Measurements from ENCODE around the gene FNBP1.

FNBP1 gene

DNA sequence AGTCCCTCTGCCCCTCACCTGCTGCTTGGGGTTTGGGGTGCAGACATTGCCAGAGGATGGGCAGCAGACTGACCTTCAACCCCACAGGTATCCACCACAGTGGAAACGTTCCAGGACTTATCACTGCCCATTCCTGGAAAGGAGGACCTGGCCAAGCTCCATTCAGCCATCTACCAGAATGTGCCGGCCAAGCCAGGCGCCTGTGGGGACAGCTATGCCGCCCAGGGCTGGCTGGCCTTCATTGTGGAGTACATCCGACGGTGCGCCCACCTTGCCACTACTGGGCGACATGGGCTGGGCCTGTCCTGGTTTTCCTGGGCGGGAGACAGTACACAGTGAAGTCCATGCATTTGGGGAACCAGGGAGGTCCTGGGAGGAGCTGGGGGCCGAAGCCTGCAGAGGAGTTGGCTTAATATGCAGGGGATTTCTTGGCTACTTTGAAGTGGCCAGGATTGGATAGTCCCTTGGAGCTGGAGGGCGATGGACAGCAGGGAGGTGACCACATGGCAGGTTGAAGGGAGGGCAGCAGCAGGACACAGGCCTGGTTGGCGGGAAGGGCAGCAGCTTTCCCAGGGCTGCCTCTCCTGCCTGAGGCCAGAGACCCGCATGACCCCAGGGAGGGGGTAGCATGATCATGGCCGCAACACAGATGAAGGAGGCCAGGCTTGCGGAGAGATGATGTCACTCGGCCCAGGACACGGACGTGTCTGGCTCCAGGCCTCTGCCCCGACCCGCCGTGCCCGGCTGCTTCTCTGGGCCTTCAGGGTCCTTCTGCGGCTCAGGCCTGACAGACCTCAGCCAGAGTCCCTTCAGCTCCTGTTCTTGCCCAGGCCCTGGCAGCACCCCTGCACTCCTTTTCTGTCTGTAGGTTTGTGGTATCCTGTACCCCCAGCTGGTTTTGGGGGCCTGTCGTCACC, 173.1 kb downstream of the FNBP1 start:
- DNase-seq = peak; percentile 73

DNA sequence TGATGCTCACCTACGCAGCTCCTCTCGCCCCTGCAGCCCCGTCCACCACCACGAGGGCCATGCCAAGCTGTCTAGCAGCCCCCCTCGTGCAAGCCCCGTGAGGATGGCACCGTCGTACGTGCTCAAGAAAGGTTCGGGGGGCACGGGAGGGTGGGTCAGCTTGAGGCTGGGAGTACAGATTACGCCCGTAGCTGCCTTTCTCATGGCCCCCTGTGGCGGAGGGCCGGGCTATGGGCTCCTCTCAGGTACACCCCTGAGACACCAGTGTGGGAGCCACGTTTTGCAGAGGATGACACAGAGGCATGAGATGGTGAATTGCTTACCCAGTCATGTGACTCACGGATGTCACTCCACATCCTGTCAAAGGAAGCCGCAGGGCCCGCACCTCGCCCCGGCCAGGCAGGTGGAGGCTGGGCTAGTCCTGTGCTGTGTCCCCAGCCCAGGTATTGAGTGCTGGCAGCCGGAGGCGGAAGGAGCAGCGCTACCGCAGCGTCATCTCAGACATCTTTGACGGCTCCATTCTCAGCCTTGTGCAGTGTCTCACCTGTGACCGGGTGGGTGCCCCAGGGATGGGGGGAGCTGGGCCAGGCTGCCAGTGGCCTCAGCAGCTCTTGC, 174.0 kb downstream of the FNBP1 start:
- peak; percentile 92 for DNase-seq

DNA sequence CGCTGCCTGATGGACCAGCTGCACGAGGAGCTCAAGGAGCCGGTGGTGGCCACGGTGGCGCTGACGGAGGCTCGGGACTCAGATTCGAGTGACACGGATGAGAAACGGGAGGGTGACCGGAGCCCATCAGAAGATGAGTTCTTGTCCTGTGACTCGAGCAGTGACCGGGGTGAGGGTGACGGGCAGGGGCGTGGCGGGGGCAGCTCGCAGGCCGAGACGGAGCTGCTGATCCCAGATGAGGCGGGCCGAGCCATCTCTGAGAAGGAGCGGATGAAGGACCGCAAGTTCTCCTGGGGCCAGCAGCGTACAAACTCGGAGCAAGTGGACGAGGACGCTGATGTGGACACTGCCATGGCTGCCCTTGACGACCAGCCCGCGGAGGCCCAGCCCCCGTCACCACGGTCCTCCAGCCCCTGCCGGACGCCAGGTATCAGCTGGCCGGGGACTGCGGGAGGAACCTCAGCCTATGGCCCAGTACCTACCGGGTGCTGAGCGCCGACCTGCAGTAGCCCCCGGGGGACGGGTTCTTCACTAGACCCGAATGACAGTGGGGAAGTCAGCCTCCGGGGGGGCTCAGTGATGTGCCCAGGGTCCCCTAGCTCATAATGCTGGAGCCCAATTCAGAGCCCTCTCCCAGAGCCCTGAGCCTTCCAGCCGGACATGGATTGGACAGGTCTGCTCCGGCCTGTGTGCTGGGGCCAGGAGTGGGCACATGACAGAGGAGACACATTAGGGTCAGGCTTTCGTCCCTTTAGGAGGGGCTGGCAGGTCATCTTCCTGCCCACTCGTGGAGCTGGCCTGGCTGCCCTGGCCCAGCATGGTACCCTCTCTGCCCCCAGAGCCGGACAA, 174.7 kb downstream of the FNBP1 start:
- DNase-seq = no peak

DNA sequence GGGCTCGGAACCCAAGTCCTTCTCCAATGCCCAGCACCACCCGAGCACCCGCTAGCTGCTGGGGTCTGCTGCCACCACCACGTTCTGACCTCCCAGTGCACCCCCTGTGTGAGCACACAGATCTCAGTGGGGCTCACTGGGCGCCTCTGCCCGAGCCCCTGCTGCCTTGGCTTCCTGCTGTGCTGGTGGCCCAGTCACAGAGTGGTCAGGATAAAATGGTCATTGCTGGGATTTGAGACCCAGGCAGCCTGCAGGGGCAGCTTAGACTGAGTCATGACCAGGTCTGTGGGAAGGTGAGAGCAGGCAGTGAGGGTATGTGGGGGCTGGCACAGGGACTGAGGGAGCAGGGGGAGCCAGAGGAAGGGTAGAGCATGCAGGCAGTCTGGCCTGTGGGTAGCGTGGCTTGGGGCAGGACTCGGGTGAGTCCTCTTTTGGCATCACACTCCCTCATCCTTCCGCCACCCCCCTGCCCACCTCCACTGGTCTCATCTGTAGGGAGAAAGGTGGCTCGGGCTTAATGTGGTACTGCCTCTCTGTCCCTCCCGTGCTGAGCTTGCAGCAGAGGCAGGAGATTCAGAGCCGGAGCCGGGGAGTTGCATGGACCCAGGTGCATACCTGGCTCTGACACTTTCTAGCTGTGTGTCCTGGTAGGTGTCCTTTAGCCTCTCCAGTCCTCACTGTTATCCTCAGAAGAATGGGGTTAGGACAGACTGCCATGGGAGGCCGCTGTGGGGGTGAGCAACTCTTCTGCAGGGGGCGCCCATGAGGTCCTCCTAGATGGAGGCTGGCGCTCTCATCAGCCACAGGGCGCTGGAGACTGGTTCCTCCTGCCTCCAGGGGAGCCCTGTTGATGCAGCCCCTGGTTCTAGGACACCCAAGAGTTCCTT, 175.6 kb downstream of the FNBP1 start:
- peak; percentile 85 for DNase-seq

DNA sequence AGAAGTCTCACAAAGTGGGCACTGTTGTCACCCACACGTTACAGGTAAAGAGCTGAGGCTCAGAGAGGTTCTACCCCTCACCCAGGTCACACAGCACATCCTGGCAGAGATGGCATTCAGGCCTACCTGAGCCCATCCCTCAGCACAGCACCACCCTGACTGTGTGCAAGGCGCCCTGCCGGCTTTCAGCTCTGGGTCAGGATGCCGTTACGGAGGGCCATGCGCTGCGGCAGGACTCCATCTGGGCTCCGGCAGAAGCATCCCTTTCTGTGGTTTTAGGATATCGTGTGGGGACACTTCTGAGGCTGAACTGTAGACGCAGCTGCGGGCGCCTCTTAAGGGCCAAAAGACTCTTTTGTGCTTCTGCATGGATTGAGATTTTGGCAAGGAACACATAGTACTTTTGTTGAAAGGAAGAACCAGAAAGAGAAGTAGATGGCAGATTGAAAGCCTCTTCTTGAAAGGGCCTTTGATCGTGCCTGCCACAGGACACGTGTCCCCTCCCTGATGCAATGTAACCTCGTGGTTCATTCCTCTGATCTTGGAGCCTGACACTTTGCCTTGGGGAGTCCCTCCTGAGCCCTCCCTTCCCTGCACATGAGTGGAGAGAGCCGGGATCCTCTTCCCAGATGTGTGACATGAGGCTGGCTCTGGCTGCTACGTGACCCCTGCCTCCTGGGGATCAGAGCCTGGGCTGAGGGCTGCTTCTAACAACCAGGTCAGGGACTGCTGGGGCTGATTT, 176.4 kb downstream of the FNBP1 start:
- DNase-seq = peak; percentile 74

DNA sequence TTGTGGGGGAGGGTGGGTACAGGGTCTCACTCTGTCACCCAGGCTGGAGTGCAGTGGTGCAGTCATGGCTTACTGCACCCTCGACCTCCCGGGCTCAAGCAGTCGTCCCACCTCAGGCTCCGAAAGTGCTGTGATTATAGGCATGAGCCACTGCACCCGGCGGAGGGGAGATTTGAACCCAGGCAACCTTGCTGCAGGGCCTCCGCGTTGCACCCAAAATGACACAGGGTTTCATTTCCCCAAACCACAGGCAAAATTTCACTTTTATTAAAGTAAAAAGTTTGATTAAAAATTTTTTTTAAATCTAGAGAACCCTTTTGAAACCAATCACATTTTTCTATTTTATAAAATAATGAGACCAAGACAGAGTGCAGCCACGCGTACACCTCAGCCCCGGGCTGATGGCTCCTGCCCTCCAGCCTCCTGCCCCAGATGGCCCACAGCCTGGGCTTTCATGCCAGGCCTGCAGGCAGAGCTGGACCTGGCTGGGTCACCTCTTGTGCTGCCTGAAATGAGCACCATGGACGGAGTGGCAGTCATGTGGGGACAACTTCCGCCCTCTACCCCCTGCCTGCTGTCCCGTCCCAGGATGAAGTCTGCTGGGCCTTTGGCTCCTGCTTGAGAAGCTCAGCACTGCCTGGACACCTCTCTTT, 177.2 kb downstream of the FNBP1 start:
- DNase-seq = no peak

DNA sequence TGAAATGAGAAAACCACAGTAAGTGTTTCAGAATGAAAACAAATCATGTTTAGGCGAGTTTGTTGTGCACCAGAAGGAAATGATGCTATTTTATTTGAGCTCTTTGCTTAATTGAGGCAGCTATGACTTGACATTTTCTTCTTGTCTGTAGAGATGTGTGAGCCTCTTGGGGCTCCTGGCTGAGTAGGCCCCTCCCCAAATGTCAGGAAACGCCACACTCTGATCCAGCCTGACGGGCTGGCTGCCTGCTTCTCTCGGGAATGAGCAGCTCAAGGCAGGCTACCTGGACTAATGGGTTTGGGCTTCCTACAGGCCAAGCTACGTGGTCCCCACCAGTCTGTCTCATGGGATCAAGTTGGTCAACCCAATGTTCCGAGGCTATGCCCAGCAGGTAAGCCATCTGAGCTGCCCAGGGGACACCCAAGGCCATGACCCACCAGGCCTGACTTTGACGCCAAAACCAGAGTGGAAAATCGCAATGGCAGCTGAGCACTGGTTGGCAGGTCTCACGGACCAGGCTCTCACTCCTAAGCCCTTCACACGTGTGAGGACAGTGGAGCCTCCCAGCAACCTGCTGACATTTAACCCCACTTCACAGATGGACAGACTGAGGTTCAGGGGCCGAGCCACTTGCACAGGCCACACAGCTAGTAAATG, 177.9 kb downstream of the FNBP1 start:
- no peak for DNase-seq

DNA sequence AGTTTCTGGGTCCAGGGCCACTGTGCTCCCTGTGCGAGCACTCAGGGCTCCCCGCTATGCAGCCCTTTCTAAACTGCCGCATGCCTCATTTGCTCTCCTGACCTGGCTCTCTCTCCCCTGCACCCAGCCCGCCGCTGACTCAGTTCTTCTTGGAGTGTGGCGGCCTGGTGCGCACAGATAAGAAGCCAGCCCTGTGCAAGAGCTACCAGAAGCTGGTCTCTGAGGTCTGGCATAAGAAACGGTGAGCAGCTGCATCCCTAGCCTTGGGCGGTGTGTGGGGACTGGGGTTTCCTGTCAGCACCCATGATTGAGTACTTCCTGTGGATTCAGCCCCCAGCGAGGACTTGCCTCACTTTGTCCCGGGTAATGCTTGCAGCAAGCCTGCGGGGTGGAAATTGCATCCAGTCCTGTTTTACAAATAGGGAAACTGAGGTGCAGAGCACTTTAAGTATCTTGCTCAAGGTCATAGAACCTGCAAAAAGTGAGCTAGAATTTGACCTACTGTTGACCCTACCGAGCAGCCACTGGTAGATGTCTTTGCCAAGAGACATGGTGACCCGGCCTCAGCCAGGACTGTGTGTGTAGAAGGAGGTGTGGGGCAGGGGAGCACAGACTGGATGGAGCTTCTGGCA, 179.8 kb downstream of the FNBP1 start:
- DNase-seq = peak; percentile 80

DNA sequence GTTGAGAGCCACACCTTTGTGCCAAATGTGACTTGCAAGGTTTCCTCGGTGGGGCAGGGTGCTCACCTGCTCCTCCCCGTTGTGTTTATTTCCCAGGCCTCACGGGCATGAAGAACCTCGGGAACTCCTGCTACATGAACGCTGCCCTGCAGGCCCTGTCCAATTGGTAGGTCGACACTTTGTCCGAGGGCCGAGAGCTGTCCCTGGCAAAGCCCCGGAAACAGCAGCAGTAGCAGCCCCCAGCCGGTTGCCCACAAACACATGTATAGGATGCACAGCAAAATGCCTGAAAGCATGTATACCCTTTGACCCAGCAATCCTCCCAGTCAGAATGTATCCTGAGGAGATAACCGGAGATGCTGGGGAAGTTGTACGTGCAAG, 181.6 kb downstream of the FNBP1 start:
- no peak for DNase-seq

DNA sequence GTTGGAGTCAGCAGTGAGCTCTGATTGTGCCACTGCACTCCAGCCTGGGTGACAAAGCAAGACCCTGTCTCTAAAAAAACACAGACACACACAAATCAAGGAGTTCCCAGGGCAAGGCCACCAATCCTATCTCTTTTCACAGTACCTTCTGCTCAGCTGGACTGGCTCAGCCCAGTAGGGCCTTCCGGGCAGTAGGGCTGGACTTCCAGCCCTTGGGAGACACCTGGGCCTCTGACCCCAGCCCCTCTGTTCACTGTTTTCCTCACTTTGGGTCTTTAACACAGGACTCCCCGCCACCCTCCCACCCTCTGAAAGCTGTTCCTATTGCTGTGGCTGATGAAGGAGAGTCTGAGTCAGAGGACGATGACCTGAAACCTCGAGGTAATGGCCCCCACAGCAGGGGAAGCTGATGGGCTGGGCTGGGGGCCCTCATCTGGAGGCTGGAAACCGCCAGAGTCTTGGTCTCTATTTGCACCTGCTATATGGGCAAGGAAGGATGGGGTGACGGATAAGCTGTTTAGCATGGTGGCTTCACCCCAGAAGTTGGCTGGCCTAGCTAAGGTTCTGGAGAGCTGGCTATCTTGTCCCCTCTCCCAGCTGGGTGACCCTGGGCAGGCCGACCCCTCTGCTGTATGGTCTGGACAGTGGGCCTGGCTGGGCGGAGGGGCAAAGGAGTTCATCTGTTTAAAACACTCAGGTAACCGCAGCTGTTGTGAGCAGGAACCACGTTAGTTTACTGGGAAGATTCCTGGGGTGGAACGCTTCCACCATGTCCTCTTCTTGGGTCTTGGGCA, 182.1 kb downstream of the FNBP1 start:
- no peak for DNase-seq

DNA sequence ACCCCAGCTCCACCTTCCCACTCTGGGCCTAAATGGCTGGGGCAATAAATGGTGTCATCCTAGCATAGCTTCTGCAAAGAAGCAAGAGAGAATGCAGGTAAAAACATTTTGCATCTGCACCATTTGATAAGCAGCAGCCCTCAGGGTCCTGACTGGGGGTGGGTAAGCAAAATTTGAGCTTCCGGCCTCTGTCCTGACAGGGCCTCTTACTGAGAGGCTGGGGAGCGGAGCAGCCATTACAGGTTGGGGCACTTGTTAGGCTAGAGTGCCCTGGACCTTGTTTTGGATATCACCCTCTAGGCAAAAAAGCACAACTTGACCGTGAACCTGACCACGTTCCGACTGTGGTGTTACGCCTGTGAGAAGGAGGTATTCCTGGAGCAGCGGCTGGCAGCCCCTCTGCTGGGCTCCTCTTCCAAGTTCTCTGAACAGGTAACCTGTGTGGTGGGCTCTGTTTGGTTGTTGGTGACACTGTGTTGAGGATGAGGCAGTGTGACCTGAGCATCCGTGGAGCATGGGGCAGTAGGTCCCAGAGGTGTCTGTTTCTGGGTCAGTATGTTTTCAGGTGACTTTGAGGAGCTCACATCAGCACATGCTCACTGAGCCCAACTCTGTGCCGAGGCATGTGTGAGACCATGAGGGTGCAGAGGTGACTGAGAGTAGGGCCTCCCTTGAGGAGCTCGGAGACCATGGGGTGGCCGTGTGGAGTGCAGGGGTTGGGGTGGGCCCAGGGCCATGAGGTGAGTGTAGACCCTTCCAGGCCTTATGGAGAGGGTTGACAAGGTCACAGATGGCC, 184.6 kb downstream of the FNBP1 start:
- no peak for DNase-seq

DNA sequence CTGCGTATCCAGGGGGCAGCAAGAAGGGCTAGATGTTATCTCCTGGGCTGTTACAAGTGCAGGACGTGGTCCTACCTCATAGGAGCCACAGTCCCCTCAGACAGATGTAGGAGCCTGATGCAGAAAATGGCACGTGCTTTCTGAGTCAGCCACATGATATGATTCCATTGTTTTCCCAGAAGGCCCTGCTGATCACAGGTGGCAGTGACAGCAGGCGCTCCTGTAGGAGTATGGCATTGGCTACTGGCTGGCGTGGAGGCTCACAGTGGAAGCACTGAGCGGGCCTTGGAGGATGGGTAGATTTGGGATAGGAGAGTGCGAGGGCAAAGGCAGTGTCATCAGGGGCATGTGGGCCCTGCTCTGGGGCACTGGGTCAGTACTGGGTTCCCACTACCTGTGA, 185.8 kb downstream of the FNBP1 start:
- DNase-seq = no peak

DNA sequence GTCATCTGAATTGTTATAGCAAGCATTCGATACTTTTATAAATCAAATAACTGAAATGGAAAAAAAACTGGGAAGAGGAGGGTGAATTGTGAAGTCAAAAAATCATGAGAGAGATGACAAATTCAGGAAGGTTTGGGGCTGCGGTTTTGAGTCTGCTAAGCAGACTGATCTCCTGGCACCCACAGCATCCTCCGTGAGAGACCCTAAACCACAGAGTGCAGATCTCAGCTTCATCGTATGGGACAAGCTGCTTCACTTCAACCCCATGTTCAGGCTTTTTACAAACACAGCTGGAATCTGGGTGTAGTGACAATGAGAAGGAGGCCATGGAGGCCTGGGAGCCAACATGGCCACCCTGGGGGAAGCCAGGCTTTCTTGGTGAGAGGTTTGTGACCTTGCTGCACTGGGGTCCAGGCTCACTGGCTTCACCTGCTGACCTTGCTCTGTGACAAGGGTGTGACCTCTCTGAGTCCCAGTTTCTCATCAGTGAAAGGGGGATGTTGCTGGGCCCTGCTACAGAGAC, 188.3 kb downstream of the FNBP1 start:
- no peak for DNase-seq

DNA sequence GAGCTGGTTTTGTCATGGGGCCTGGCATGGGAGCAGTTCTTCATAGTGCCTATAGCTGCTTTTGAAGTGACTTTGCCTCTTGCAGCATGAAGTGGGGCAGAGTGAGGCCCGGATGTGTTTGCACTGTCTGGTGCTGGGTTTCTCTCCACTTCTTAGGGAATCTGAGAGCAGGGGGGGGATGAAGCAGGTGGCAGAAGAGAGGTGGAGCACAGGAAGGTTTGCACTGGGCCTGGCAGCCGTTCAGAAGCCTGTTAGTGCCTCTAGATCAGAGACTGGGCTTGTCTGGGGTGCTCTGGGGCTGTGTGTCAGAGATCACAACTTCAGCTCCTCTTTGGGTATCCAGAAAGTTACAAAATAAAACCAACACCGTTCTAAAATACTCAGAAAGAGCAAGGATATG, 189.4 kb downstream of the FNBP1 start:
- DNase-seq = no peak

DNA sequence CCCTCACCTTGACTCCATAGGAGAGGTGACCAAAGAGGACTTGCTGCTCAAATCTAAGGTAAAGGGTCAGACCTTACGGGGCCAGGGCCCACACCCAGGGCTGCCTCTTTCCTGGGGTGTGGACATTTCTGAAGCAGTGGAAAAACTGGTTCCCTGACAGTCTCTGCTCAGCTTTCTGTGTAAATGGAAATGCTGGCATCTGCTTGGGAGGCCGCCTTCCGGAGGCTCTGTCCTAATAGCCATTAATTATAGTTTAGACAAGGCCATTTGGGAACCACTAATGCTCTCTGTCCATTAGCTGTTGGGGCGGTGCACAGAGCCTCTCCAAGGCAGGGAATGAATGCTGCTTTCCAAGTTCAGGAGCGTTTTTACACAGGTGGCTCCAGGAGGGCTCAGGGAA, 190.4 kb downstream of the FNBP1 start:
- no peak for DNase-seq

DNA sequence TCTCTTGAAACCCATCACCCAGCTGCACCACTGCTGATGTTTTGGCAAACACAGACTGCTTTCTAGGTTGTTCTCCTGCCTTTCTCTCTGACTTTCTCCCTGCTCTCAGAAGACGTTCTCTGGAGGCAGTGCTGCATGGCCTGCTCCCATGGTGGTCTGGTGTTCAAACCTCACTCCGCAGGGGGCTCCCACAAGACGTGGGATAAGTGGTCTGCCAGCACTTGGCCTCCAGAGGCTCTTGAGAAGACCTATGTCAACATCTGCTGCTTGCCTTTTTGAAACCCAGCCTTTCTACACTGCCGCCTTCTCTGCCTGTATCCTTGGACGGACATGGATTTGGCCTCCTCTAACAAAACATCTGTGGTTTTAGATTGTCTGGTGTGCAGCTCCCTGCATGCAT, 191.2 kb downstream of the FNBP1 start:
- no peak for DNase-seq

DNA sequence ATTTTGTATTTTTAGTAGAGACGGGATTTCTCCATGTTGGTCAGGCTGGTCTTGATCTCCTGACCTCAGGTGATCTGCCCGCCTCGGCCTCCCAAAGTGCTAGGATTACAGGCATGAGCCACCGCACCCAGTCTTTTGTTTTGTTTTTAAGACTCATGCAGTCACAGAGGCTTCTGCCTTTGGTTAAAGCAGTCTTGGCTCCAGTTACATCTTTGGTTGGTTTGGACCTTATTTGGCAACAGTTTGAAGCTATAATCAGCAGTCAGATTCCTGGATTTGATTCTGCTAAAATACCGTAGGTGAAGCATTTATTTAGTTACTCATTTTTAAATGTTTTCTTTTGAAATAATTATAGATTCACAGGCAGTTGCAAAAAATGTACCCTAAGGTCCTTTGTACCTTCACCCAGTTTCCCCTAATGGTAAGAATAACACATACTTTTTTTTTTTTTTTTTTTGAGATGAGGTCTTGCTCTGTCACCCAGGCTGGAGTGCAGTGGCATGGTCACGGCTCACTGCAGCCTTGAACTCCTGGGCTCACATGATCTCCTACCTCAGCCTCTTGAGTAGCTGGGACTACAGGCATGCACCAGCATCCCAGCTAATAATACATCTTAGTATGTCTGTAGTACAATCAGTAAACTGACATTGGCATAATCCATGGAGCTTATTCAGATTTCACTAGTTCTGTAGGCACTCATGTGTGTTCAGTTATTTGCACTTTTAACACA, 192.0 kb downstream of the FNBP1 start:
- no peak for DNase-seq

DNA sequence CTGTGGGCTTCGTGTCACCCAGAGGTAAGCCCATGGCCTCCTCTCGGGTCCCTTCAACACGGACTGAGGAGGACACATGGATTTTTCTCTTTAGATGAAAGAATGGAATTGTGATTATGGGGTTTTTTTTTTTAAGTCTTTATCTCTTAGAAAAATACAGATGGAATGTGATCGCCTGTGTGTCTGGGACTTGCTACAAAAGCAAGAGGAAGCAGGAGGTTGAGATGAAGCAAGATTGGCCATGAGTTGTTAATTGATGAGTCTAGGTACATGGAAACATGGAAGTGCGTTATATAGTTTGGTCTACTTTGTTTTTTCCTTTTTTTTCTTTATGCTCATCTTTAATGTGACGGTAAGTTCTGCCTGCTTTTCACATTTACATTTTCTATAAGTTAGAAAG, 193.1 kb downstream of the FNBP1 start:
- DNase-seq = no peak
